Hepatocyte (in vitro differentiated cells): Measurements from ENCODE around the gene TUBA1B. TPM values are rescaled to one million over a fixed set of nuclear protein-coding genes. Genes with fewer than 3 reads are reported as not detected.
A peak's percentile ranks its signal among the peaks of the same experiment; 100 is the strongest.

Experiments
- DNase-seq: peaks from one replicate; pipeline ENCODE4 v3.0.0-alpha.2; 2016; ENCODE audit warnings: low spot score
- H2AFZ ChIP-seq: fragments of 200-600 bp; sonication (generic); 2 replicates; pipeline ENCODE4 v1.6.0; 2016; ENCODE audit warnings: antibody characterized with exemption, mild to moderate bottlenecking
- H3K27ac ChIP-seq: fragments of 200-600 bp; sonication (generic); 2 replicates; pipeline ENCODE4 v1.5.1; 2016; ENCODE audit warnings: mild to moderate bottlenecking
- H3K27me3 ChIP-seq: fragments of 200-600 bp; sonication (generic); 2 replicates; pipeline ENCODE4 v1.6.1; 2016
- H3K36me3 ChIP-seq: fragments of 200-600 bp; sonication (generic); replicated peaks from 2 replicates; pipeline ENCODE4 v1.5.1; 2016; ENCODE audit warnings: low read depth; ENCODE audit not compliant: insufficient read depth
- H3K4me1 ChIP-seq: fragments of 200-600 bp; sonication (generic); 2 replicates; pipeline ENCODE4 v1.5.1; 2016; ENCODE audit warnings: mild to moderate bottlenecking, moderate library complexity; ENCODE audit not compliant: insufficient read depth
- H3K4me2 ChIP-seq: fragments of 200-600 bp; sonication (generic); 2 replicates; pipeline ENCODE4 v1.6.0; 2016
- H3K4me3 ChIP-seq: fragments of 200-600 bp; sonication (generic); 2 replicates; pipeline ENCODE4 v1.5.1; 2016; ENCODE audit warnings: mild to moderate bottlenecking
- H3K79me2 ChIP-seq: fragments of 200-600 bp; sonication (generic); 2 replicates; pipeline ENCODE4 v1.6.0; 2017; ENCODE audit warnings: mild to moderate bottlenecking
- H3K9me2 ChIP-seq: fragments of 200-600 bp; sonication (generic); replicated peaks from 2 replicates; pipeline ENCODE4 v1.6.0; 2017; ENCODE audit warnings: mild to moderate bottlenecking; ENCODE audit not compliant: insufficient read depth
- H3K9me3 ChIP-seq: fragments of 200-600 bp; sonication (generic); 2 replicates; pipeline ENCODE4 v1.5.1; 2016; ENCODE audit warnings: low read depth, mild to moderate bottlenecking
- H4K20me1 ChIP-seq: fragments of 200-600 bp; sonication (generic); 2 replicates; pipeline ENCODE4 v1.6.0; 2016; ENCODE audit warnings: mild to moderate bottlenecking; ENCODE audit not compliant: insufficient read depth, poor library complexity, severe bottlenecking
- EZH2 ChIP-seq: fragments of 200-600 bp; sonication (generic); IDR thresholded peaks from 2 replicates; pipeline ENCODE4 v1.6.1; 2016; ENCODE audit warnings: antibody characterized with exemption, mild to moderate bottlenecking, borderline replicate concordance
- EZH2phosphoT487 ChIP-seq: fragments of 200-600 bp; sonication (generic); IDR thresholded peaks from one replicate; pipeline ENCODE4 v1.6.1; 2018; ENCODE audit warnings: antibody characterized with exemption, mild to moderate bottlenecking, low read depth, moderate library complexity; ENCODE audit not compliant: unreplicated experiment, severe bottlenecking
- WGBS: methylation state at CpG from one replicate; pipeline ENCODE4 v1.1.6; 2016; ENCODE audit warnings: low lambda C conversion rate; ENCODE audit errors: missing lambda C conversion rate; 5-methylcytosine and 5-hydroxymethylcytosine counted together
- polyA plus RNA-seq: library from polyadenylated mRNA; unstranded; fragments of >200 nt; fragmentation: Nextera tagmentation; extraction: Ambion mirVana; gene quantifications from 2 replicates; pipeline ENCODE4 v1.2.1, GENCODE V29; 2016
- total RNA-seq: library from RNA; depleted of rRNA; stranded (reverse); fragments of >200 nt; gene quantifications from 2 replicates; pipeline ENCODE4 v1.2.3, GENCODE V29; 2014
- TF ChIP-seq, protein P1 (sequence below): fragments of 200-600 bp; sonication (generic); IDR thresholded peaks from 2 replicates; pipeline ENCODE4 v1.5.1; 2016; ENCODE audit warnings: antibody characterized with exemption, mild to moderate bottlenecking; ENCODE audit not compliant: poor library complexity

The TUBA1B gene
- total and polyA plus RNA-seq, 2 experiments from 2014 or later, result 558 to 652 TPM

DNA sequence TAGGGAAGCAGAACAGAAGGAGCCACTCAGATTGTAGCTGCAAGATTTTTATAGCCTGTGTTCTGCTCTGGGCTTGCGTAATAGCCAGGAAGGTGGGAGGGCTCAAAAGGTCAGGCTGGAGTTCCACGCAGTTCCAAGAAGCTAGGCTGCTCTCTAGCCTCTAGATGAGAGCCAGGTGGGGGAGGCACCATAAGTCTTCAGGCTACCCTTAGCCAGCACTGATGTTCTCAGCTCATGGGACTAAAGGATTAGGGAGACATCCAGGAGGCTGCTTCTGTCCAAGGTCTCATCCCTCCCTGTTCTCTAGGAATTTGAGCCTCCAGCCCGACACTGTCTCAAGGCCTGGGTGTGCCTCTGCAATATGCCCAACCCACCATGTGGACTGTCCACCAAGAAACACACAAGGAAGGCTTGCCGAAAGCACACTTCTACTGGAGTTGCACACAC lies 22.2 kb downstream of the TUBA1B start:
- Histone ChIP-seq H3K79me2 (peaks cover 50% of the 10 kb centered on the region), H3K4me3 (peak overlapping the region; percentile 45)
- TF ChIP-seq EZH2 (no peak), EZH2phosphoT487 (no peak)
- TF ChIP-seq, protein P1, sequence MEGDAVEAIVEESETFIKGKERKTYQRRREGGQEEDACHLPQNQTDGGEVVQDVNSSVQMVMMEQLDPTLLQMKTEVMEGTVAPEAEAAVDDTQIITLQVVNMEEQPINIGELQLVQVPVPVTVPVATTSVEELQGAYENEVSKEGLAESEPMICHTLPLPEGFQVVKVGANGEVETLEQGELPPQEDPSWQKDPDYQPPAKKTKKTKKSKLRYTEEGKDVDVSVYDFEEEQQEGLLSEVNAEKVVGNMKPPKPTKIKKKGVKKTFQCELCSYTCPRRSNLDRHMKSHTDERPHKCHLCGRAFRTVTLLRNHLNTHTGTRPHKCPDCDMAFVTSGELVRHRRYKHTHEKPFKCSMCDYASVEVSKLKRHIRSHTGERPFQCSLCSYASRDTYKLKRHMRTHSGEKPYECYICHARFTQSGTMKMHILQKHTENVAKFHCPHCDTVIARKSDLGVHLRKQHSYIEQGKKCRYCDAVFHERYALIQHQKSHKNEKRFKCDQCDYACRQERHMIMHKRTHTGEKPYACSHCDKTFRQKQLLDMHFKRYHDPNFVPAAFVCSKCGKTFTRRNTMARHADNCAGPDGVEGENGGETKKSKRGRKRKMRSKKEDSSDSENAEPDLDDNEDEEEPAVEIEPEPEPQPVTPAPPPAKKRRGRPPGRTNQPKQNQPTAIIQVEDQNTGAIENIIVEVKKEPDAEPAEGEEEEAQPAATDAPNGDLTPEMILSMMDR, result no peak

DNA sequence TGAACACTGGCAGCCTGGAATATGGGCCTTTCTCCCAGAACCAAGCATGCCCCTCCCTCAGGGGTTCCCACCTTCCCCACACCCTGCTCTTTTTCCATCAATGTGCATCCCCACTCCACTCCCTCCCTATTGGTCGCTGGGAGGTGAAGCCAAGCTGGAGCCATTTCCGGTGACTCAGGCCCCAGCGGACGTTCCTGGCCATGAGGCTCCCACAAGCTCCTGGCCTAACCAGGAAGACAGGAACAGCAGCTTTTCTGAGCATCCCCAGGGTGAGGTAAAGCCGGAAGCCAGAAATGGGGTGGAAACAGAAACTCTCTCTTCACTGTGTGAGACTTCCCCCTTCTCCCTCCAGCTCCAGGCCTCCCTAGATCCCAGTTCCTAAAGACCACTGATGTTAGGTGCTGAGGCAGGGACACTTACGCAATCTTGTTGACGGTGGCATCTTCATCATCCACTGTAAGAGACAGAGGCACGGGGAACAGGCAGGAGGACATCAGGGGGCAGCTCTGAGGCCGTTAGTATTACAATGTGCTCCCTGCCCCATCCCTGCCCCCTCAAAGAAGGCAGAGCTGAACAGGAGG lies 25.6 kb downstream of the TUBA1B start:
- H2AFZ ChIP-seq, result no peak overlapping the region
- peaks cover 50% of the 10 kb centered on the region for H3K79me2 ChIP-seq
- peaks cover 36% of the 10 kb centered on the region for H4K20me1 ChIP-seq
- no peak overlapping the region for H3K4me2 ChIP-seq
- no peak overlapping the region for H3K4me3 ChIP-seq
- H3K27ac ChIP-seq, result peak overlapping the region; percentile 55
- H3K4me1 ChIP-seq, result peaks cover 18% of the 10 kb centered on the region
- no peaks in the 10 kb centered on the region for H3K36me3 ChIP-seq
- H3K9me2 ChIP-seq, result no peaks in the 10 kb centered on the region
- no peaks in the 10 kb centered on the region for H3K27me3 ChIP-seq
- DNase-seq, result no peak
- 85% methylated on average over 9 of the region's 9 CpGs for WGBS
- no peaks in the 10 kb centered on the region for H3K9me3 ChIP-seq
- TF ChIP-seq EZH2 (no peak), EZH2phosphoT487 (no peak)
- TF ChIP-seq, protein P1, result no peak

More for the DNA sequence above, 22.2 kb downstream of the TUBA1B start:
- H3K9me2 ChIP-seq, result no peaks in the 10 kb centered on the region
- WGBS, result 21% methylated on average over 4 of the region's 4 CpGs
- H3K4me2 ChIP-seq, result peak overlapping the region; percentile 95
- H3K4me1 ChIP-seq, result peaks cover 18% of the 10 kb centered on the region
- peak; percentile 73 for DNase-seq
- no peak overlapping the region for H2AFZ ChIP-seq
- H3K27ac ChIP-seq, result peak overlapping the region; percentile 95
- H4K20me1 ChIP-seq, result peaks cover 36% of the 10 kb centered on the region
- H3K9me3 ChIP-seq, result no peaks in the 10 kb centered on the region
- H3K36me3 ChIP-seq, result no peaks in the 10 kb centered on the region
- H3K27me3 ChIP-seq, result no peaks in the 10 kb centered on the region

DNA sequence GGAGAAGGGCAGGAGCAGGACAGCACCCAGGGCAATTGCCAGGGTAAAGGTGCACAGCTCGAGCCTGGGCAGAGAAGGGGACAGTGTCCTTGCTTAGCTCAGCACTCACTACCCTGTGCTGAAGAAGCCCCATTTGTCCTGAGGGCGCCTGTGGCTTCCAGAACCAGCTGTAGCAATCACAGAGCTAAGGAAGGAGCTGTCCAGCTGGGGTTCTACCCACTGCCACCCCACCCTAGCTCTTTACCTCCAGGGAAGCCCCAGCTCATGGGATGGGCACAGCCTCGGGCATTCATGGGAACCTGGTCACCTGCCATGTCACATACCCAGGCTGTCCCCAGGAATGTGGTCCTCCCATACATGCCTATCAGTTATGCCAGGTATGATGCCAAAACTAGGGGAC lies 26.4 kb downstream of the TUBA1B start:
- TF ChIP-seq EZH2phosphoT487 (no peak), EZH2 (no peak)
- TF ChIP-seq, protein P1, result no peak
- no peak overlapping the region for H3K4me3 ChIP-seq
- no peaks in the 10 kb centered on the region for H3K9me3 ChIP-seq
- H2AFZ ChIP-seq, result no peak overlapping the region
- no peak for DNase-seq
- H3K9me2 ChIP-seq, result no peaks in the 10 kb centered on the region
- H3K4me2 ChIP-seq, result no peak overlapping the region
- H3K4me1 ChIP-seq, result peaks cover 18% of the 10 kb centered on the region
- 93% methylated on average over 3 of the region's 3 CpGs for WGBS
- H3K79me2 ChIP-seq, result peaks cover 47% of the 10 kb centered on the region
- H3K27ac ChIP-seq, result no peak overlapping the region
- H3K36me3 ChIP-seq, result no peaks in the 10 kb centered on the region
- peaks cover 36% of the 10 kb centered on the region for H4K20me1 ChIP-seq
- H3K27me3 ChIP-seq, result no peaks in the 10 kb centered on the region
